GM13976 (cell line): ENCODE data around the gene MPHOSPH6.

Source experiments
- DNase-seq: peaks from one replicate; pipeline ENCODE4 v3.0.0; 2012; ENCODE audit warnings: low spot score
- in situ Hi-C: fragments of 300-500 bp; cut with MboI; formaldehyde crosslinking; loops from one replicate; pipeline ENCODE4 v1.12.0; 2022; ENCODE audit warnings: low sequenced_read_pairs, mixed read lengths, inconsistent platforms; ENCODE audit not compliant: unreplicated experiment
- TF ChIP-seq, protein P1 (sequence below): IDR thresholded peaks from 2 replicates; pipeline ENCODE4 v1.5.1; 2012; ENCODE audit warnings: borderline replicate concordance, mild to moderate bottlenecking; ENCODE audit not compliant: insufficient read depth; ENCODE audit errors: extremely low read depth, missing control alignments, control extremely low read depth

Gene MPHOSPH6

DNA sequence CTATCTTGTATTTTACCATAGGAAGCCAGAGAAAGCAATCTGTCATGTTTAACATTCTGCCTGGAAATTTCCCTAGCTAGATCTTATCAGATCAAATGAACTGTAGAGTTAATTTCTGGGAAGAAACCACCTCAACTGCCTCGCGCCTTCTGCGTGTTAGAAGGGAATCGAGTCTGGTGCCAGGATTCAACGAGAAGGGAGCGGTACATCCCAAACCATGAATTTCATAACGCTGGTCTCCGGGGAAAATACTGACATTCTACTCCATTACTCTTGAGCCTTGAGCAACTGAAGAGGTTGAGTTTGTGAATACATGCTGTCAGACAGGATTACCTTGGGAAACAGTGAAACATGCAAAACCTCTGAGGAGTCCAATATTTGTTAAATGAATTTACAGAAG lies 35.2 kb downstream of the MPHOSPH6 start:
- in situ Hi-C loops: no loop called here
- TF ChIP-seq, protein P1, sequence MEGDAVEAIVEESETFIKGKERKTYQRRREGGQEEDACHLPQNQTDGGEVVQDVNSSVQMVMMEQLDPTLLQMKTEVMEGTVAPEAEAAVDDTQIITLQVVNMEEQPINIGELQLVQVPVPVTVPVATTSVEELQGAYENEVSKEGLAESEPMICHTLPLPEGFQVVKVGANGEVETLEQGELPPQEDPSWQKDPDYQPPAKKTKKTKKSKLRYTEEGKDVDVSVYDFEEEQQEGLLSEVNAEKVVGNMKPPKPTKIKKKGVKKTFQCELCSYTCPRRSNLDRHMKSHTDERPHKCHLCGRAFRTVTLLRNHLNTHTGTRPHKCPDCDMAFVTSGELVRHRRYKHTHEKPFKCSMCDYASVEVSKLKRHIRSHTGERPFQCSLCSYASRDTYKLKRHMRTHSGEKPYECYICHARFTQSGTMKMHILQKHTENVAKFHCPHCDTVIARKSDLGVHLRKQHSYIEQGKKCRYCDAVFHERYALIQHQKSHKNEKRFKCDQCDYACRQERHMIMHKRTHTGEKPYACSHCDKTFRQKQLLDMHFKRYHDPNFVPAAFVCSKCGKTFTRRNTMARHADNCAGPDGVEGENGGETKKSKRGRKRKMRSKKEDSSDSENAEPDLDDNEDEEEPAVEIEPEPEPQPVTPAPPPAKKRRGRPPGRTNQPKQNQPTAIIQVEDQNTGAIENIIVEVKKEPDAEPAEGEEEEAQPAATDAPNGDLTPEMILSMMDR: no peak
- no peak for DNase-seq

DNA sequence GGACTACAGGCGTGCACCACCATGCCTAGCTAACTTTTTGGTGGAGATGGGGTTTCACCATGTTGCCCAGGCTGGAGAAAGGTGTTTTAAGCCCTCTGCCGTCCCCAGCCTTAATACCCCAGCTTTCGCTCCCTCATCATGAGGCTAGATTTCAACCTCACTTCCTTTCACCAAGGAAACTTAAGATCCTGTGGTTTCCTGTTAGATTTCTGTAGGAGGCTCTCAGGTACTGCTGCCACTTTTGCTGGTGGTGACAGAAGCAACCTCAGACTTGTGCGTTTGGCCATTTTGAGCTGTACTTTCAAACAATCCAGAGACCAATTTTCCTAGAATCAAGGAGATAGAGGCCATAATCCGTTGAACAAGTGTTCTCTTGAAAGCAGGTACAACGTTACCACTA lies 36.2 kb downstream of the MPHOSPH6 start:
- DNase-seq: no peak
- TF ChIP-seq, protein P1: no peak
- in situ Hi-C loops: no loop called here

DNA sequence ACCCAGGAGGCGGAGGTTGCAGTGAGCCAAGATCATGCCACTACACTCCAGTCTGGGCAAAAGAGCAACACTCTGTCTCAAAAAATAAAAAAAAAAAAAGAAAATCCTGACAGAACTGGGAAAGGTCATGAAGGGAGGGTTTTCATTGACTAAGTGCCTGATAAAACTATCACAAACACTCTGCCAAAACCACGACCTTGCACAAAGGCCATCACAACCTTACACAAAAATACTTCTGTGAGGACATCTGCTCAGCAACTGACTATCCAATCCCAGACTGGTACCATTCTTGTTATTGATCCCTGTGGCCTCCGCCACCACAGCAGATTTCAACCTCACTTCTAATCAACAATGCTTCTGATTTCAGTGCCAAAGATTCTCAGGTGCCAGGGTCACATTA lies 40.1 kb downstream of the MPHOSPH6 start:
- in situ Hi-C loops: no loop called here
- no peak for DNase-seq
- TF ChIP-seq, protein P1: no peak

DNA sequence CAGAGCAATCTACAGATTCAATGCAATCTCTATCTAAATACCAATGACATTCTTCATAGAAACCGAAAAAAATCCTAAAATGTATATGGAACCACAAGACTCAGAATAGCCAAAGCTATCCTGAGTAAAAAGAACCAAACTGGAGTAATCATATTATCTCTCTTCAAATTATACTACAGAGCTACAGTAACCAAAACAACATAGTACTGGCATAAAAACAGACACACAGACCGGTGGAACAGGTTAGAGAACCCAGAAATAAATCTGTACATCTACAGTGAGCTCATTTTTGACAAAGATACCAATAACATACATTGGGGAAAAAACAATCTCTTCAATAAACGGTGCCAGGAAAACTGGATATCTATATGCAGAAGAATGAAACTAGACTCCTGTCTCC lies 45.4 kb downstream of the MPHOSPH6 start:
- TF ChIP-seq, protein P1: no peak
- no peak for DNase-seq
- in situ Hi-C loops: no loop called here

DNA sequence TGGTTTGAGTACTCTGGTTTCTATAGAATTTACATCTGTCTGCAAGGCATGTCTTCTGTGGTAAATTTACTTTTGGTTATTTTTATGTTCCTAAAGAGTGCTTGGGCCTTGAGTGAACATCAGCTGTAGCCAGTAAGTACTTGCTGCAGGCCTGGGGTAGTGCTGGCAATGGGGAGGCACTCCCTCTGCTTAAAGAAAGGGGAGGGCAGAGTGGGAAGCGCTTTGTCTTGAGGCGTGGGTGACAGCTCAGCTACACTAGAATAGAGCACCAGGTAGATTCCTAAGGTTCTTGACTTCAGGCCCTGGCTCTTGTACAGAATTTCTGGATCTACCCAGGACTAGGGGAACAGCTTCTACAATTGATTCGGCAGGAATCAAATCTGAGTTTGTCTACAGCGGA lies 50.6 kb downstream of the MPHOSPH6 start:
- in situ Hi-C loops: no loop called here
- DNase-seq: no peak
- TF ChIP-seq, protein P1: no peak

DNA sequence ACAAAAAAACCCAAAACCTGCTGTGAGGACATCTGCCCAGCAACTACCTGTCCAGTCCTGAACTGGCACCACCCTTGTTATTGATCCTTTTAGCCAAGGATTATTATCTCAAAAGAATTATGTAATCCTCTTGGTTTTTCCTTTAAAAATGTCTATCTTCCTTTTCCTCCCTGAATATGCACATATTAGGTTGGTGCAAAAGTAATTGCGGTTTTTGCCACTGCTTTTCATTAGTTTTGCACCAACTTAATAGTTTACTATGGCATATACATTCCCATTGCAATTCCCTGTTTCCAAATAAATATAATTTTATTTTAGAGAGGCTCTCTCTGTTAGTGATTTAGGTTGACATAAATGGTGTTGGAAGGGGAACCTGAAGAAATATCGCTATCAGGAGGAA lies 51.3 kb downstream of the MPHOSPH6 start:
- TF ChIP-seq, protein P1: no peak
- in situ Hi-C loops: no loop called here
- no peak for DNase-seq

DNA sequence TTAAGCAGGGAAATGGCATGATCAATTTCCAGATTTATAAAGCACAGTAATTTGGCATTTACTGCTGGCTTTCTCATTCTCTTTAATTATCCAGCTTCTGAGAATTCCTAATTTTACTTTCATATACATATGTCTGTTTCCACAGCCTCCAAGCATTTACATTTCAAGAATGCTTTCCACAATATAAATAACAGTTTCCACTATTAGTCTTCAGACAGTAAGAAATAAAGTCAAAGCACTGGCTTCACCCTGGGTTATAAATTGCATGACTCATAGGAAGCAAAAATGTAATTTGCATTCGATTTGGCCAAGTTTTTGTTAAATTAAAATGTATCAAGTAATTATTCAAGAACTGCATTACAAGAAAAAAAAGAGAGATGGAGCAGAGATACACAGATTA lies 53.5 kb downstream of the MPHOSPH6 start:
- no peak for DNase-seq
- in situ Hi-C loops: no loop called here
- TF ChIP-seq, protein P1: no peak
